Activated CD8-positive, alpha-beta memory T cell treated with anti-CD3 and anti-CD28 coated beads, Interleukin-2, amount 50 U/mL, for 4 hours (primary cell): ENCODE measurements around the gene IL27RA.
"Not testable (repeated sequence)": the region's sequence is repeated elsewhere in the genome, so short reads cannot be mapped to it uniquely, and the experiment has no call there.

ENCODE experiments used
- DNase-seq: peaks from one replicate; pipeline ENCODE4 v3.0.0-alpha.2; 2020

Gene IL27RA

DNA sequence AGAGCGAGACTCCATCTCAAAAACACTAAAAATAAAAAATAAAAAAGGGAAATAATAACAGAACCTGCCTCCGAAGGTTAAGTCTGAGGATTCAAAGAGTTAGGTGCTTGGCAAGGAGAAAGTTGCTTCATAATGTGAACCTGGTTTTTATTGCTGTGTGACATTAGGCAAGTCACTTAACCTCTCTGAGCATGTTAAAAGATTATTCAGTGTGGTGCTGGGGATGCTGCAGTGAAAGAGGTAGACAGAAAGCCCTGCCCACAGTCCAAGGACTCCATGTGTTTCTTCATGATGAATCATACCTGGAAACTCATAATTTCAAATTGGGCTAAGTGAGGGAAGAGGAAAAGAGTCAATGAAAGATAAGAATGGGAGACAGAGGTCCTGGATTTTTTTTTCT, 2.4 kb downstream of the IL27RA start:
- no peak for DNase-seq

DNA sequence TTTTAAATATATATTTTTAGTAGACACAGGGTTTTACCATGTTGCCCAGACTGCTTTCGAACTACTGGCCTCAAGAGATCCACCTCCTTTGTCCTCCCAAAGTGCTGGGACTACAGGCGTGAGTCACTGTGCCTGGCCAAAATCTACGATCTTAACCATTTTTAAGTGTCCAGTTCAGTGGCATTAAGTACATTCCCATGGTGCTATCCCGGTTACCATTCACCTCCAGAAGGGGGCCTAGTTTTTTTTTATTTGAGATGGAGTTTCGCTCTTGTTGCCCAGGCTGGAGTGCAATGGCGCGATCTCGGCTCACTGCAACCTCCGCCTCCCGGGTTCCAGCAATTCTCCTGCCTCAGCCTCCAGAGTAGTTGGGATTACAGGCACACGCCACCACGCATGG, 3.6 kb downstream of the IL27RA start:
- not testable (repeated sequence) for DNase-seq

DNA sequence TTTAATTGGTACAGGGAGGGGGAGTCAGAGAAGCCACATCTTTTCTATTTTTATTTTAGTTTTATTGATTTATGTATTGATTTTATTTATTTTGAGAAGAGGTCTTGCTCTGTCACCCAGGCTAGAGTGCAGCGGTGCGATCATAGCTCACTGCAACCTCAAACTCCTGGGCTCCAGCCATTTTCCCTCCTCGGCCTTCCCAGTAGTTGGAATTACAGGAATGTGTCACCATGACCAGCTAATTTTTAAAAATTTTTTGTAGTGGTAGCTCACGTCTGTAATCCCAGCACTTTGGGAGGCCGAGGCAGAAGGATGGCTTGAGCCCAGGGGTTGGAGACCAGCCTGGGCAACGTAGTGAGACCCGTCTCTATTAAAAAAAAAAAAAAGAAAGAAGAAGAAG, 4.1 kb downstream of the IL27RA start:
- no peak for DNase-seq

DNA sequence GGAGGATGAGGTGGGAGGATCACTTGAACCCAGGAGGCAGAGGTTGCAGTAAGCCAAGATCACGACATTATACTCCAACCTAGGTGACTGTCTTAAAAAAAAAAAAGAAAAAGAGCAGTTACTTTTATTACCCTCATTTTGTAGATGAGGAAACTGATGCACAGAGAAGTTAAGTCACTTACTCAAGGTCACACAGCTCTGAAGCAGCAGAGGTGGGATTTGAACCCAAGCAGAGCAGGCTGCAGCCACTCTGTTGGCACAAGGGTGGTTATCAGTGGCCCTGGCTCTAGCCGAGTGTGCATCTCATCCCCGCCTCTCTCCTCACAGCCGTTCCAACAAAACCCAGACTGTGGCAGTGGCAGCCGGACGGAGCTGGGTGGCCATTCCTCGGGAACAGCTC, 7.6 kb downstream of the IL27RA start:
- no peak for DNase-seq

DNA sequence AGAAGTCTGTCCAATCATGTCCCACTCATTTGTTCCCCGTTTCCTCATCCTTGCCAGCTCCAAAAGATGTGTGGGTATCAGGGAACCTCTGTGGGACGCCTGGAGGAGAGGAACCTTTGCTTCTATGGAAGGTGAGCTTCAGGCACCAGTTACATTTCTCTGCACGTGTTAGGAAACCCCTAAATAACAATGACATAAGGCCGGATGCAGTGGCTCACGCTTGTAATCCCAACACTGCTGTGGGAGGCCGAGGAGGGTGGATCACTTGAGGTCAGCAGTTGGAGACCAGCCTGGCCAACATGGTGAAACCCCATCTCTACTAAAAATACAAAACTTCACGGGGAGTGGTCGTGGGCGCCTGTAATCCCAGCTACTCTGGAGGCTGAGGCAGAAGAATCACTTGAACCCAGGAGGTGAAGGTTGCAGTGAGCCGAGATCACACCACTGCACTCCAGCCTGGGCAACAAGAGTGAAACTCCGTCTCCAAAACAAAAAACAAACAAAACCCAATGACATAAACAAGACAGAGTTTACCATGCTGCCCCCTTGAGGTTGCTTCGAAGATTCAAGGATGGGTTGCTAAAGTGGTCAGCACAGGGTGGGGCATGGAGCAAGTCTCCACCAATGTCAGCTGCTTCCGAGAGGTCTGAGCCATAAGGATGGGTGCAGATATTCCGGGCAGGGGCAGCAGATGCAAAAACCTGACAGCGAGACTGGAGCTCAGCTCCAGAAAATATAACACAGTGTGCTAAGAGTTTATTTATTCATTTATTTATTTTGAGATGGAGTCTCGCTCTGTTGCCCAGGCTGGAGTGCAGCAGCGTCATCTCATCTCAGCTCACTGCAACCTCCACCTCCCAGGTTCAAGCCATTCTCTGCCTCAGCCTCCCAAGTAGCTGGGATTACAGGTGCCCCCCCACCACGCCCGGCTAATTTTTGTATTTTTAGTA, 11.4 kb downstream of the IL27RA start:
- peak; percentile 33 for DNase-seq

DNA sequence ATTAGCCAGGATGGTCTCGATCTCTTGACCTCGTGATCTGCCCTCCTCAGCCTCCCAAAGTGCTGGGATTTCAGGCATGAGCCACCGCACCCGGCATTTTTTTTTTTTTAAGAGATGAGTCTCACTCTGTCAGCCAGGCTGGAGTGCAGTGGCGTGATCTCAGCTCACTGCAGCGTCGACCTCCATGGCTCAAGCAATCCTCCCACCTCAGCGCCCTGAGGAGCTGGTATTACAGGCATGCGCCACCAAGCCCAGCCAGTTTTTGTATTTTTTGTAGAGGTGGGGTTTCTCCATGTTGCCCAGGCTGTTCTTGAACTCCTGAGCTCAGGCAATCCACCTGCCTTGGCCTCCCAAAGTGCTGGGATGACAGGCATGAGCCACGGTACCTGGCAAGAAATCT, 16.3 kb downstream of the IL27RA start:
- DNase-seq: not testable (repeated sequence)

DNA sequence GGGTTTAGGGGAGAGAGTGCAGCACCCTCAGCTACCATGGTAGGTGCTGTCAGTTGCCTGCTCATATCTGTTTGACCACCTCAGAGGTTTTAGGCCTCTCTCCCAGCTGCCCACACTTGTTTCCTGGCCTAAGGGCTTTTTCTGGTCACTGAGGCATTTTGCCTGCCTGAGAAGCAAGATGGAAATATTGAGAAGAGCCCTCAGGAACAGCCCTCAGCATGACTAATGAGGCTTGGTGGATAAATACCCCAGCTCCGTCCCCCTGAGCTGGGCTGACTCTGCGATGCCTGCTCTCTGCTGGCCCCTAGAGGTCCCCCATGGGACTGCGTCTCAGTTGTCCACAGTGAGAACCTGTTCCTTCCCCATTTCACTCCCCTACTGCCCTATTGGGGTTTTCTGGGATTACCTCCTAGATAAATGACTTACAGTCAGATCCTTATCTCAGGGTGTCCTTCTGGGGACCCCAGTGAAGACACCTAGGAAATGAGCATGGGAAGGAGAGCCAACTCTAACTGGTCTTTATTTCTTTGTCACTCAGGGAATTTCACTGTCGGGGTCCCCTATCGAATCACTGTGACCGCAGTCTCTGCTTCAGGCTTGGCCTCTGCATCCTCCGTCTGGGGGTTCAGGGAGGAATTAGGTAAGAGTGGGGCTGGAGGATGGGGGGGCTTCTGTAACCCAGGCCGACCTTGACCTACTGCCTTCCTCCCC, 17.0 kb downstream of the IL27RA start:
- peak; percentile 84 for DNase-seq

DNA sequence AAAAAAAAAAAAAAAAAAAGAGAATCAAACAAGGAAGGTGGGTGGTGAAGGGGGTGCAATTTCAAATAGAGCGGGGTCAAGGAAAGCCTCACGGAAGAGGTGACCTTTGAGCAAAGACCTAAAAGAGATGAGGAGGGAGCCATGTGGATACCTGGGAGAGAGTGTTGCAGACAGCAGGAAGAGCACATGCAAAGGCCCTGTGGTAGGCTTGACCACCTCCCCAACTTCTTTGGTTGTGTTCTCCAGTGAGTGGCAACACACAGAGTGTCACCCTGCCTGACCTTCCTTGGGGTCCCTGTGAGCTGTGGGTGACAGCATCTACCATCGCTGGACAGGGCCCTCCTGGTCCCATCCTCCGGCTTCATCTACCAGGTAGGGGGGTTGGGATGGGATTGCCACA, 18.9 kb downstream of the IL27RA start:
- no peak for DNase-seq

DNA sequence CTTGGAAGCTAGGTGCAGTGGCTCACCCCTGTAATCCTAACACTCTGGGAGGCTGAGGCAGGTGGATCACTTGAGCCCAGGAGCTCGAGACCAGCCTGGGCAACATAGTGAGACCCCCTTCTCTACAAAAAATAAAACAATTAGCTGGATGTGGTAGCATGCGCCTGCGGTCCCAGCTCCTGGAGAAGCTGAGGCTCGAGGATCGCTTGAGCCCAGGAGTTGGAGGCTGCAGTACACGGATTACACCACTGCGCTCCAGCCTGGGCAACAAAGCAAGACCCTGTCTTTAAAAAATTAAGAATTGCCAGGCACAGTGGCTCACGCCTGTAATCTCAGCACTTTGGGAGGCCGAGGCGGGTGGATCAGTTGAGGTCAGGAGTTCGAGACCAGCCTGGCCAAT, 19.4 kb downstream of the IL27RA start:
- not testable (repeated sequence) for DNase-seq

DNA sequence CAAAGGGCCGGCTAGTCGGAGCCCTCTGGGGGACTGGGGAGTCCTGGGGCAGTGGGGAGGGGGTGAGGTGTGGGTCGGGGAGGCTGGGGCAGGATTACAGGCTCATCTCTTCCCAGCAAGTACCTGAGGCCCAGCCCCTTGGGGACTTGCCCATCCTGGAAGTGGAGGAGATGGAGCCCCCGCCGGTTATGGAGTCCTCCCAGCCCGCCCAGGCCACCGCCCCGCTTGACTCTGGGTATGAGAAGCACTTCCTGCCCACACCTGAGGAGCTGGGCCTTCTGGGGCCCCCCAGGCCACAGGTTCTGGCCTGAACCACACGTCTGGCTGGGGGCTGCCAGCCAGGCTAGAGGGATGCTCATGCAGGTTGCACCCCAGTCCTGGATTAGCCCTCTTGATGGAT, 20.4 kb downstream of the IL27RA start:
- DNase-seq: no peak

DNA sequence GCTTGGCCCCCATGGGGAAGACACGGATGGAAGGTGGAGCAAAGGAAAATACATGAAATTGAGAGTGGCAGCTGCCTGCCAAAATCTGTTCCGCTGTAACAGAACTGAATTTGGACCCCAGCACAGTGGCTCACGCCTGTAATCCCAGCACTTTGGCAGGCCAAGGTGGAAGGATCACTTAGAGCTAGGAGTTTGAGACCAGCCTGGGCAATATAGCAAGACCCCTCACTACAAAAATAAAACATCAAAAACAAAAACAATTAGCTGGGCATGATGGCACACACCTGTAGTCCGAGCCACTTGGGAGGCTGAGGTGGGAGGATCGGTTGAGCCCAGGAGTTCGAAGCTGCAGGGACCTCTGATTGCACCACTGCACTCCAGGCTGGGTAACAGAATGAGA, 20.9 kb downstream of the IL27RA start:
- no peak for DNase-seq

DNA sequence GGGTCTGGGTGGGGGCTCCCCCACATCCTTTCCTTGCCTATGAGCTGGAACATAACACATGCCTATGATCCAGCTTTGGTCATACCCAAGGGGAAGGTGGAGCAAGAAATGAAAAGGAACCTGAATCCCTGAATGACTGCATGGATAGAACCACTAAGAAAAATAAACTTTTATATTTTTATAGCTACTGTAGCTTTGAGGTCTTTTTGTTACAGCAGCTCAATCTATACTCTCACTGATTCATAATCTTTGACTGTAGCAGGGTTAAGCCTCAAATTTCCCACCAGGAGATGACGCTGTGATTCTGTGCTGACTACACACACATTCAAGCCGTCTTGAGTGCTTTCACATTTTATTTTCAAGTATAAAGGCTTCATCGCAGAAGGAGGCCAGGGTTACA, 21.5 kb downstream of the IL27RA start:
- DNase-seq: no peak

DNA sequence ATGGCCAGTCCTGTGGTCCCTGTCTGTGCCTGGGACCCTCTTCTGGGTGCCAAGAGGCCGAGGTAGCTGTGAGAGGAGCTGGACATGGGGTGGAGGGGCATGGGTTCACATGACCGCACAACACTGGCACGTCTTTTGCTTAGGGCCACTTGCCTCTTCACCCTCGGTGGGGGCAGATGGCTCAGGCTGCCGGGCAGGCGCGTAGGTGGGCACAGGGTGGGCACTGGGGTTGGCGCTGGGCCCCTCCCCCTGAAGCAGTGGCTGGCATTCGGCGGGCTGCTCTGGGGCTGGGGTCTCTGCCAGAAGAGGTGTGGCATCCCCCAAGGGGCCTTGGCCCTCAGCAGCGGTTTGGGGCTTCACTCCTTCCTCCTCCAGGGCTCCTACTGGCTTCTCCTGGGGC, 21.9 kb downstream of the IL27RA start:
- no peak for DNase-seq

DNA sequence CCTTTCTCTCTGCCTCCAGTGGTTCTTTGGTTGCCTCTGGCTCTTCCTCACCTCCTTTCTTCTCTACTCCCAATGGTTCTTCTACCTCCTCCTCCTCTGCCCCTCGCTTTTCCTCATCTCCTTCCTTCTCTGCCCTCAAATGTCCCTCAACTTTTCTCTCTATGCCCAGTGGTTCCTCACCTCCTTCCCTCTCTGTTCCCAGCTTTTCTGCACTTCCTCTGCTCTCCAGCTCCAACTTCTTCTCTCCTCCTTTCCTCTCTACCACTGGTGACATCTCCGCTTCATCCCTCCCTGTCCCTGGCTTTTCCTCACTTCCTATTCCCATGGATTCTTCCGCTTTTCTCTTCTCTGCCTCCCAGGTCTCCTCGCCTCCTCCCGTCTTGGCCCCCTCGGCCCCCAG, 22.5 kb downstream of the IL27RA start:
- DNase-seq: no peak

DNA sequence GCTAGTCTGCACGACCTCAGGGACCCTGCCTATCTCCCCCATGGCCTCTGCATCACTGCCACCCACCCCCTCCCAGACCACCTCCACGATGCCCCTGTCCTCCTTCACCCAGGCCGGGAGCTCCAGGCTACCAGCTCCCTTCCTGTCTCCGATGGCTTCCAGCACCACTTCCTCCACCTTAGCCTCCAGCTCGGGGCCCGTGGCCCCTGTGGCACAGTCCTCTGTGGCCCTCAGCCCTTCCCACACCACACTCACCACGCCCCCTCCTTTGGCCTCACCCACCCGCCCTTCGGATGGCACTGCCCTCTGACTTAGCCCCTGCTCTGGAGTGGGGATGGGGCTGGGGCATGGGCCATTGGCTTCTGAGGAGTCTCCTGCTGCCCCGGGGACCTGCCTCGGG, 23.2 kb downstream of the IL27RA start:
- DNase-seq: no peak

DNA sequence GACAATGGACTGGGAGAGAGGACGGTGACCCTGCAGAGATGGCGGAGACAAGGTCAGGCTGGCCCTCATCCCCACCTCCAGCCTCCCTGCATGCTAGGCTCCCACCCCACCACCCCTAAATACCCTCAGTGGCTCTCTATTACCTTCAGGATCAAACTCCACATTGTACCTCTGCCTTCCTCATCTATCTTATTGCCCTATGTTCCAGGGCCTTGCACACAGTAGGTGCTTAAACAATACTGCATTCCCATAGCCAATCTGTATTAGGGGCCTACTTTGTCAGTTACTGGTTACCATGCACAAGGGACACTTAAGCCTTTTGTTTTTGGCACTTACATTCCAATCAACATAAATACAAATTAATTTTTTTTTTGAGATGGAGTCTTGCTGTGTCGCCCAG, 23.8 kb downstream of the IL27RA start:
- no peak for DNase-seq

DNA sequence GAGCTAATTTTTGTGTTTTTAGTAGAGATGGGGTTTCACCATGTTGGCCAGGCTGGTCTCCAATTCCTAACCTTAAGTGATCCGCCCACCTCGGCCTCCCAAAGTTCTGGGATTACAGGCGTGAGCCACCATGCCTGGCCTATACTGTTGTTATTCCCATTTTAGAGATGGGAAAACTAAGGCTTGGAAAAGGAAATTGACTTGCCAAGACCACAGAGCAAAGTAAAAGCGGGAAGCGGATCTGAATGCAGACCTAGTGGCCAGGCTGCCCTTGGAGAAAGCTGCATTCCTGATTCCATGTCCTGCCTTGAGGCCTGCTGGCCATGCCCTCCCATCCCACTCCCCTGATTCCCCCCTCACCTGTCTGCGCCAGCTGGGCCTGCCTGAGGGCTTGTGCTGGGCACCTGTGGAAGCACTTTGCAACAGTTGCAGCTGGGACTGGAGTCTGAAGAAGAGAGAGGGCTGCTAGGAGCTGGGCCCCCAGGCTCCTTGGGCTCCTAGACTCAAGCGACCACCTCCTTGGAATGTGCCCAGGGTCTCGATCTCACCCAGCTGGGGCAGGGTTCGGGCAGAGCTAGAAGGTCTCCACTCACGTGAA, 24.6 kb downstream of the IL27RA start:
- DNase-seq: no peak

DNA sequence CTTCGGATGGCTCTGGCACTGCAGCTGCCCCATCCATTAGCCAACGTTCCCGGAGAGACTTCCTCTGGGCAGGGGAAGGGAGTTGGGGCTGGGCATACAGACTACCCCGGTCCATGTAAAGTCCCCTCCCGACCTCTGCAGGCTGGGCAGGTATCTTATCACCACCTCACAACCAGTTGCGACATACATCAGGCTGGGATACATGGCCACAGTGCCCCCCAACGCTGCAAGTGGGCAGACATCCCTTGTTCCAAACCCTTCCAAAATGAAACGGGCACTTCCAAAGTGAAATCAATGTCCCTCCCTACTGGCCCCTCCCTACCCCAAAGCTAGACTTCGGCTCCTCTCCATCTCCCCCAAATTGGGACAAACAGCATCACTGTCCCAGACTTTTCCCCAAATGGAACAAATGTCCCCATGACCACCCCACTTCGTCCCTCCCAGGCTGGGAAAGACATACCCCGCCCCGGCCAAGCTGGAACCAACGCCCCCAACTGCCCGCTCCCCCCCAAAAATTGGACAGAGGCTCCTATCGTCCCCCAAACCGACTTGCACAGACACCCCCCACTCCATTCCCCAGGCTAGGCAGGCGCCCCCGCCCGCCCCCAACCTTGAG, 25.3 kb downstream of the IL27RA start:
- DNase-seq: no peak

DNA sequence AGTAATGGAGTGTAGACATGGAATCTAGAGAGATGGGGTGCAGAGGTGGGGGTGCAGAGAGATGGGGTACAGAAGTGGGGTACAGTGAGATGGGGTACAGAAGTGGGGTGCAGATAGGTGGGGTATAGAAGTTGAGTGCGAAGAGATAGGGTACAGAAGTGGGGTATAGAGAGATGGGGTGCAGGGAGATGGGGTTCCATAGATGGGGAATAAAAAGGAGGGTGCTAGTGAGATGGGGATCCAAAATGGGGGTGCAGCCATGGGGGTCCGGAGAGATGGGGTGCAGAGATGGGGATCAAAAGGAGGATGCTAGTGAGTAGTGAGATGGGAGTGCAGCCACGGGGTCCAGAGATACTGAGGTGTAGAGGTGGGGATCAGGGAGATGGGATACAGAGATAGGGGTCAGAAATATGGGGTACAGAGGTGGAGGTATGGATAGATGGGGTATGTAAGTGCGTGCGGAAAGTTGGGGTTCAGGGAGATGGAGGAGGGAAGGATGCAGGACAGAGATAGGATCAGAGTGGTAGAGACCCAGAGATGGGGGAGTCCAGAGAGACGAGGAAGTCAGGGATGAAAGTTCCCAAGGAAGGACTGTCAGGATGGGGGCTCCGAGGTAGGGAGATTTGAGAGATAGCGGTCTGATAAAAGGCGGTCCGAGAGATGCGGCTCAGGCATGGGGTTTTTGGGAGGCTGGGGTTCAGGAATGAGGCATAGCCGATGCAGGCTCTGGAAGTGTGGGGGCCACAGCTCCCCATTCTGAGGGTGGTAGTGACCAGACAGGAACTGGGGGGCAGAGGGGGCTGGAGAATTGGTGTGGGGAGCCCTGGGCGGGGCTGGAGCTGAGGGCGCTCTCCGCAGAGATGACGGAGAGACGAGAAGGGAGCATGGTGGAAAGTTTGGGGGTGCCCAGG, 26.9 kb downstream of the IL27RA start:
- no peak for DNase-seq

DNA sequence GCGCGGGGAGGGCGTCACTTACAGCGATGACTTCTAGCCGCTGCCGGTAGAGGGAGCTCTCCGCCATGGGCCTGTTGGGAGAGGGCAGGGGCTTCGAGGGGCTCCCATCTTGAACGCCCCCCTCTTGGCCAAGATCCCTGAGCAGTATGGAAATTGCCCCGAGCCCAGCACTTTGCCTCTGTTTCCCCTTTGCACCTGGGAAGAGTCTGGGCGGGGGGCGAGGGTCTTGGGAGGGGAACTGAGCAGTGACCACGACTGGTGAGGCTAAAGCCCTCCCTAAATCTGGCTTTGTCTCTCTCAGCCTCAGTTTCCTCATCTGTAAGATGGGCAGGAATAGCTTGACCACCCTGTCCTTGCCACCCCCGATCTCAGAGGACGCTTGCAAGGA, 27.5 kb downstream of the IL27RA start:
- DNase-seq: peak; percentile 55

DNA sequence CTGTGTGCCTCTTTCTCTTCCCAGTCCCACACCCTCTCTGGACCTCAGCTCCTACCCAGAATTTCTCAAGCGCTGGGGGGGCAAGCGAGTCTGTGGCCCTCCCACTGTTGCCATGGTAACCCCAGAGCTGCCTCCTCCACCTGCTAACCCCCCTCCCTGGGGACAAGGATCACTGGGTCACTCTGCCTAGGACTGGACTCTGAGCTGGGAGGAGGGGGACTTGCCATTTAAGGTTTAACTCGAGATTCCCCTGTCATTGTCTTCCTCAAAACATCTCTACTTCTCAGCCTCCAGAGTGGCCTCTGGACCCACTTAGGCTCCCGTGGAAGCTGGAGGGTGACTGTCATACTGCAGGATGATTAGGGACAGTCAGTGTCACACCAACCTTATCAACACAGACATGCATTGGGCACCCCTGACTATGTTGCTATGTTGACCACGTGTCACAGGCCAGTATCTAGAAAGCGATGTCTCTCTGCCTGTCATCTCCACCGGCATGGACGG, 28.1 kb downstream of the IL27RA start:
- no peak for DNase-seq

DNA sequence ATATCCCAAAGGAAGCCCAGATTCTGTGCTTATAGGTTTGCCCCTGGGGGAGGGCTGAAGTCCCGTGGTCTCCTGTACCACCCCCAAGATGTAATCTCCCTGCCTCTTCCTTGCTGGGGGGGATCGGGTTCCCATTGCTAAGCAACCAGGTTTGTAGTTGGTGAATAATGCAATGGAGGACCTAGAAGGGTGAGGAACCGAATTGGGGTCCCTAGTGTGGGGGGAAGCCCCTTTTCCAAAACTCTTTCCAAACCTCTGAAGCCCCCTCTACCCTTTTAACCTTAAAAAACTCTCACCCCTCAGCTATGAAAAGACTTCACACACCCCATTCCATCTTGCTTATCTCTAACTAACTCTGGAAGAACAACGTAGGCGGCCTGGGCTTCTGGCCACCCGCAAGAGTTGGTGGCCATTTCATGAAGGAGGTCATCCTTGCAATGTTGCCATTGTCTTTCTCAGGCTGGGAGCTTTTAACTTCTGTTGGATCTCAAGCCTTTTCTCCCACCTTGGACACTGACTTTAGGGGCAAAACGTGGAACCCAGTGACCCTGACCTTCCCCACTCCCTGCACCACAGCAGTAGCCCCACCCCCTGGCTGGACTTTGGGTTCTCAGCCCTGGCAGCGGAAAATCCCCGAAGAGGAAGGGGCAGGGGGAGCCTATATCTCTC, 29.7 kb downstream of the IL27RA start:
- no peak for DNase-seq
